ENCODE data around the gene CRIP3.

CRIP3 gene

DNA sequence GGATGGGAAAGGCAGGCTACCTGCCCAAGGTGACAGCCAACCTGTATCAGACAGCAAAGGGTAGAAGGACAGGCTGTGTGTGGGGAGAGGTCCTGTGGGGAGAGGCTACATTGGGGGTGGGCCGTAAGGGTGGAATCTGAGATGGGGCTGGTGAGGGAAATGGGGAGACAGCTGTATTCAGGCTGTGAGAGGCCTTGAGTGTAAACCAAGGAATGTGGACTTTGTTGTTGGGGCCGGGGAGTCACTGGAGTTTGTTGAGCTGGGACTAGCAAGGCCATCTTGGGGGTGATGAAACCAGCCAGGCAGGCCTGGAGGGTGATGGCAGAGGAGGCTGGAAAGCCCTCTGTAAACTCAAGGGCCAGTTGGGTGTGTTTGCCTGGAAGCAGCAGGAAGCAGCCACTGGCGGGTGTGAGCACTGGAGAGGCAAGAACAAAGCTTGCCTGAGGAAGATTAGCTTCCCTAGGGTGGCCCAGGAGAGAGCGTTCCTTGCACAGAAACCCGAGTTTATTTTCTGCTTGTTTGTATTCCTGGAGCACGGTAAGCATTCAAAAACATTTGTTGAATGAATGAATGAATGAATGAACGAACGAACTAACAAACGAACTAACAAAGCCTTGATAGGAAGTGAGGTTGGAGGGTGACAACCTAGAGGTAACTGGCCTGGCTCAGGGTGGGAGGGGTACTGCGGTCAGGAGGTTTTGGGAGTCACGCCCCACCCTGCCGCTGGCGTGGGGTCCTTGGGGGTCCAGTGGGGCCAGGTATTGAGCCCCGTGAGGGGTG, 46.4 kb downstream of the CRIP3 start:
- H3K4me3 ChIP-seq (ENCODE audit: control insufficient read depth, low read depth, low read length) = no peak overlapping the region
- TF ChIP-seq, protein P1, sequence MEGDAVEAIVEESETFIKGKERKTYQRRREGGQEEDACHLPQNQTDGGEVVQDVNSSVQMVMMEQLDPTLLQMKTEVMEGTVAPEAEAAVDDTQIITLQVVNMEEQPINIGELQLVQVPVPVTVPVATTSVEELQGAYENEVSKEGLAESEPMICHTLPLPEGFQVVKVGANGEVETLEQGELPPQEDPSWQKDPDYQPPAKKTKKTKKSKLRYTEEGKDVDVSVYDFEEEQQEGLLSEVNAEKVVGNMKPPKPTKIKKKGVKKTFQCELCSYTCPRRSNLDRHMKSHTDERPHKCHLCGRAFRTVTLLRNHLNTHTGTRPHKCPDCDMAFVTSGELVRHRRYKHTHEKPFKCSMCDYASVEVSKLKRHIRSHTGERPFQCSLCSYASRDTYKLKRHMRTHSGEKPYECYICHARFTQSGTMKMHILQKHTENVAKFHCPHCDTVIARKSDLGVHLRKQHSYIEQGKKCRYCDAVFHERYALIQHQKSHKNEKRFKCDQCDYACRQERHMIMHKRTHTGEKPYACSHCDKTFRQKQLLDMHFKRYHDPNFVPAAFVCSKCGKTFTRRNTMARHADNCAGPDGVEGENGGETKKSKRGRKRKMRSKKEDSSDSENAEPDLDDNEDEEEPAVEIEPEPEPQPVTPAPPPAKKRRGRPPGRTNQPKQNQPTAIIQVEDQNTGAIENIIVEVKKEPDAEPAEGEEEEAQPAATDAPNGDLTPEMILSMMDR (conservative IDR thresholded peaks at IDR 0.05; ENCODE audit: control insufficient read depth, insufficient read depth, low read depth, low read length) = no peak
- no peak for DNase-seq (ENCODE audit: low read depth)

DNA sequence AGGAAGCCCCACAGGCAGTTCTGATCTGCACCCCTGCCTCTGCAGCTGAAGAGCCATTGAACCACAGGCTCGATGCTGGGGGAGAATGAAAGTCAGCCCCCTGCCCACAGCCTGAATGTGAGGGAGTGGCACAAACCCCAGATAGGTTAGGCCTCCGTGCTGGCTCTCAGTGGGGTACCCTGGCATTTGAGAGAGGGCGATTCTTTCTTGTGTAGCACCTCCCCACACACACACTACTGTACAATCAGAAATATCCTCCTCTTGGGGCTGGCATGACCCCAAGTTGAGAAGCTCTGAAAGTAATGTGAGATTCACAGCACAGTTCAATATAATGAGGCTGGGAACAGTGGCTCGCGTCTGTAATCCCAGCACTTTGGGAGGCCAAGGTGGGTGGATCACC, 47.4 kb downstream of the CRIP3 start:
- DNase-seq (ENCODE audit: low read depth) = no peak
- TF ChIP-seq, protein P1 (conservative IDR thresholded peaks at IDR 0.05; ENCODE audit: control insufficient read depth, insufficient read depth, low read depth, low read length) = no peak
- H3K4me3 ChIP-seq (ENCODE audit: control insufficient read depth, low read depth, low read length) = no peak overlapping the region

DNA sequence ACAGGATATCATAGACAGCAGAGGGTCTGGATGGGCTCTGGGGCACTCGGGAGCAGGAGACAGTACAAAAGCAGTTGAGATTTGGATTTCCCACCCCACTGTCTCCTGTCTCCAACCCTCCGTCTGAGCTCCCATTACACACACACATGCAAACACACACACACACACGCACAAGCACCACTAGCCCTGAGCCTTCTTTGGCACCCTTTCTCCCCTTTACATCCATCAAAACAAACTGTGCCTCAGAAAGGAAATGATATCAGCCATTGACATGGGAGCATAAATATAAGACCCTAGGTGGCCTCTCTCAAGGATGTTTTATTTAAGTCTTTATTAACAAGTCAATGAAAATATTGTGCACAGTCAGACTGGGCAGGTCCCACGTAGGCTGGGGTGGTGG, 47.8 kb downstream of the CRIP3 start:
- DNase-seq (ENCODE audit: low read depth) = no peak
- TF ChIP-seq, protein P1 (conservative IDR thresholded peaks at IDR 0.05; ENCODE audit: control insufficient read depth, insufficient read depth, low read depth, low read length) = no peak

DNA sequence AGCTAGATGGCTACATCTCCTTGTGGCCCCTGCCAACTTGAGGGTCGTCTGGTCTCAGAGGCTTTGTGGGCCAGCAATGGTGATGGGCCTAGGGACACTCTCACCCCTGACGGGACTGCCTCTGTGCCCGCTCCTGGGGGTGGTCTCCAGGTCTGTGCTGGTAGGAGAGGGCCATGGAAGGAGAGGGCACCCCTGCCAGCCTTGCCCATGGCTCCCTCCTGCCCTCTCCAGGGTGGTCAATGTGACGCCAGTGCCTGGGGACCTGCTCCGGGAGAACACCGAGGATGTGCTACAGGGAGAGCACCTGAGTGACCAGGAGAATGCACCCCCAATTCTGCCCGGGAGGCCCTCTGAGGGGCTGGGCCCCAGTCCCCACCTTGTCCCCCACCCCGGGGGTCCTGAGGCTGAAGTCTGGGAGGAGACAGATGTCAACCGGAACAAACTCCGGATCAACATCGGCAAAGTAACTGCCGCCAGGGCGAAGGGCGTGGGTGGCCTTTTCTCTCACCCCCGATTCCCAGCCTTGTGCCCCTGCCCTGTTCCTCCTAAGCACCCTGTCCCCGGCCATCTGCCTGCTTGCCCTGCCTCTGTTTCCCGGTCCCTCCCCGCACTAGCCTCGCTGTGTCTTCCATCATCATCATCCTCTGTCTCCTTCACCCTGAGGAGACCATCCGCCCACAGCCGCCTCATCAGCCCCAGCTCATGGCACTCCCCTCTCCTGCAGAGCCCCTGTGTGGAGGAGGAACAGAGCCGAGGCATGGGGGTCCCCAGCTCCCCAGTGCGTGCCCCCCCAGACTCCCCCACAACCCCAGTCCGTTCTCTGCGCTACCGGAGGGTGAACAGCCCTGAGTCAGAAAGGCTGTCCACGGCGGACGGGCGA, 49.6 kb downstream of the CRIP3 start:
- H3K4me3 ChIP-seq (ENCODE audit: control insufficient read depth, low read depth, low read length) = no peak overlapping the region
- DNase-seq (ENCODE audit: low read depth) = no peak
- TF ChIP-seq, protein P1 (conservative IDR thresholded peaks at IDR 0.05; ENCODE audit: control insufficient read depth, insufficient read depth, low read depth, low read length) = no peak

More for the DNA sequence above, 47.8 kb downstream of the CRIP3 start:
- H3K4me3 ChIP-seq (ENCODE audit: control insufficient read depth, low read depth, low read length) = no peak overlapping the region

DNA sequence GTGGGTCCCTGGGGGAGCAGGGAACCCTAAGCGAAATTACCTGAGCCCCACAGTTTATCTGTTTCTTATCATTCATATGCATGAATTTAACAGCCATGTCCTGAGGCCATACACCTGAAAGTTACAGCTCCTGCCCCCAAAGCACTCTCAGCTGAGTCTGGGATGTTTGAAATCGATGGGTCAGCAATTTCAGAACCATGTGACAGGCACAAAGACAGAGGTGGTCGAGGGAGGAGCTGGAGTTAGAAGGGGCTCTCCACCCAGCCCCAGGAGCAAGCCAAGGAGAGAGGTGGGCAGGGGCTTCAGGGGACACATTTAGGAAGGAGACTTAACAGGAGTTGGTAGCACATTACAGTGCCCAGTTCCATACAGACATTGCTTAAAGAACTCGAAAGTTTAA, 50.4 kb downstream of the CRIP3 start:
- no peak overlapping the region for H3K4me3 ChIP-seq (ENCODE audit: control insufficient read depth, low read depth, low read length)
- TF ChIP-seq, protein P1 (conservative IDR thresholded peaks at IDR 0.05; ENCODE audit: control insufficient read depth, insufficient read depth, low read depth, low read length) = no peak
- no peak for DNase-seq (ENCODE audit: low read depth)

DNA sequence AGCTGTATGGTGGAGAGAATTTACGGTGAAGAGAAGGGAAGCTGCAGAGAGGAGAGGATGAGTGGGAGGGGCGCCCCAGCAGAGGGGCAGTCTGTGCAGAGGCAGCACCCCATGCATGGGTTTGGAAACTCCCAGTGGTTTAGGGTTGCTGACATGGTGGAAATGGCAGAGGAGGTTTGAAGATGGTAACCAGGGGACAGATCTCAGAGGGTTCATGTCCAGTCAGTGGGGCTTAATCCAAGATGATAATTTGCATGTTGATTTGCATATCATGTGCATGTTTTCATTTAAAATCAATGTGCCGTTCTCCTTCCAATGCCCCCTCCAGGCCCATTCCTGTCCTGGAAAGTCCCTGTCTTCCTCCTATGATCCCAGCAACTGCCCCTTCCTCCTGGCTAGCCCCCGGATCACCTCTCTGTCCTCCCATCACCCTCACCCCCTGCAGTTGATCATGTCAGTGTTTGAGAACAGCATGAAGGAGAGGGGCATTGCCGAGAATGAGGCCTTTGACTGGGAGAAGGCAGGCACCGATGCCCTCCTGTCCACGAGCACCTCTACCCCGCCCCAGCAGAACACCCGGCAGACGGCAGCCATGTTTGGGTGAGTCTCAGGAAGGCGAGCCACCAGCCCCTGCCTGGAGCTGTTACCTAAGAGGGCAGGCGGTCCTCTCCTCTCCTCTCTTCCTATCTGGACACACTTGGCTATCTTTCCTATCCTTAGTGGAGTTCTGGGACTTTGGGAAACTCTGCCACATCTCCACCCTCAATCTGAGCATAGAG, 51.1 kb downstream of the CRIP3 start:
- DNase-seq (ENCODE audit: low read depth) = no peak
- no peak overlapping the region for H3K4me3 ChIP-seq (ENCODE audit: control insufficient read depth, low read depth, low read length)
- TF ChIP-seq, protein P1 (conservative IDR thresholded peaks at IDR 0.05; ENCODE audit: control insufficient read depth, insufficient read depth, low read depth, low read length) = no peak

Data from fibroblast of mammary gland (primary cell).